Measurements from ENCODE around the gene TMCO4. TPM values are rescaled to one million over a fixed set of nuclear protein-coding genes. Genes with fewer than 3 reads are reported as not detected.

TMCO4 gene
- total and polyA plus RNA-seq, 9 donors = 1.7 to 3.7 (median 2.0) TPM

GRCh38 chr1:19723874-19724273 is 75.8 kb downstream of the TMCO4 start:
- Histone ChIP-seq H3K9me3 (replicated peaks; ENCODE audit: control insufficient read depth, low read depth, low read length) (no peaks in the 10 kb centered on the region), H3K27ac (ENCODE audit: low read length) (no peak overlapping the region), H3K27me3 (ENCODE audit: control insufficient read depth, insufficient read depth, low read length) (no peaks in the 10 kb centered on the region), H3K4me1 (ENCODE audit: control insufficient read depth, insufficient read depth, low read length) (no peaks in the 10 kb centered on the region), H3K4me3 (ENCODE audit: low read length) (no peak overlapping the region), H3K36me3 (ENCODE audit: control insufficient read depth, insufficient read depth, low read length) (no peaks in the 10 kb centered on the region)
- 0% methylated on average over 1 of the region's 4 CpGs for WGBS (ENCODE audit: insufficient coverage)
- DNase-seq = no peak

DNA sequence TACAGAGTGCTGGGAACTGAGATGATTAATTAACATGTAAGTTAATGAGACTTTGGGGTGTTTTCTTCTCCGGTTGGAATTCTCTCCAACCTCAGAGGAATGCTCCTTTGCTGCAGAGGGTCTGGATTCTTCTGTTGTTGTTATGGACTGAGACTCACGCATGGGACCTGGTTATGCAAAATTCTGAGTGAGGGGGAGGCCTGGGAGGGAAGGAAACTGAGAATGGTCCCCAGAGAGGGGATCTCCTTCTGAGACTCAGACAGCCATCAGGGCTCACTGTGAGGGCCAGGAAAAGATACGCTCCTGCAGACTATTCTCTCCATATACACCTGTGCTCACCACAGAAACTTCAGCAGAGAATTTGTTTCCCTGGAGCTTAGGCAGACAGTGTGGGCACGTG is 78.7 kb downstream of the TMCO4 start:
- H3K9me3 ChIP-seq (replicated peaks; ENCODE audit: control insufficient read depth, low read depth, low read length) = no peaks in the 10 kb centered on the region
- H3K36me3 ChIP-seq (ENCODE audit: control insufficient read depth, insufficient read depth, low read length) = no peaks in the 10 kb centered on the region
- no peak for DNase-seq
- H3K27me3 ChIP-seq (ENCODE audit: control insufficient read depth, insufficient read depth, low read length) = no peaks in the 10 kb centered on the region
- no peaks in the 10 kb centered on the region for H3K4me1 ChIP-seq (ENCODE audit: control insufficient read depth, insufficient read depth, low read length)
- no peak overlapping the region for H3K4me3 ChIP-seq (ENCODE audit: low read length)
- no peak overlapping the region for H3K27ac ChIP-seq (ENCODE audit: low read length)
- WGBS (ENCODE audit: insufficient coverage) = 38% methylated on average over 2 of the region's 4 CpGs

- no peak overlapping the region for H3K27ac ChIP-seq (ENCODE audit: low read length)
- WGBS (ENCODE audit: insufficient coverage) = no CpG with 5 or more reads among the region's 4 CpGs
- no peaks in the 10 kb centered on the region for H3K36me3 ChIP-seq (ENCODE audit: control insufficient read depth, insufficient read depth, low read length)
- no peak for DNase-seq
- no peaks in the 10 kb centered on the region for H3K27me3 ChIP-seq (ENCODE audit: control insufficient read depth, insufficient read depth, low read length)
- H3K4me1 ChIP-seq (ENCODE audit: control insufficient read depth, insufficient read depth, low read length) = no peaks in the 10 kb centered on the region
- no peak overlapping the region for H3K4me3 ChIP-seq (ENCODE audit: low read length)
- H3K9me3 ChIP-seq (replicated peaks; ENCODE audit: control insufficient read depth, low read depth, low read length) = no peaks in the 10 kb centered on the region
These were observed 79.5 kb downstream of the TMCO4 start for GRCh38 chr1:19720174-19720573.

- H3K27ac ChIP-seq (ENCODE audit: low read length) = no peak overlapping the region
- 70% methylated on average over 6 of the region's 6 CpGs for WGBS (ENCODE audit: insufficient coverage)
- H3K4me1 ChIP-seq (ENCODE audit: control insufficient read depth, insufficient read depth, low read length) = no peaks in the 10 kb centered on the region
- H3K9me3 ChIP-seq (replicated peaks; ENCODE audit: control insufficient read depth, low read depth, low read length) = no peaks in the 10 kb centered on the region
- H3K27me3 ChIP-seq (ENCODE audit: control insufficient read depth, insufficient read depth, low read length) = no peaks in the 10 kb centered on the region
- no peaks in the 10 kb centered on the region for H3K36me3 ChIP-seq (ENCODE audit: control insufficient read depth, insufficient read depth, low read length)
- H3K4me3 ChIP-seq (ENCODE audit: low read length) = no peak overlapping the region
- DNase-seq = no peak
These were observed 82.2 kb downstream of the TMCO4 start for GRCh38 chr1:19717467-19717866.

GRCh38 chr1:19715334-19716203 is 84.1 kb downstream of the TMCO4 start:
- Histone ChIP-seq H3K4me3 (ENCODE audit: low read length) (no peak overlapping the region), H3K4me1 (ENCODE audit: control insufficient read depth, insufficient read depth, low read length) (no peaks in the 10 kb centered on the region), H3K36me3 (ENCODE audit: control insufficient read depth, insufficient read depth, low read length) (no peaks in the 10 kb centered on the region), H3K27me3 (ENCODE audit: control insufficient read depth, insufficient read depth, low read length) (no peaks in the 10 kb centered on the region), H3K9me3 (replicated peaks; ENCODE audit: control insufficient read depth, low read depth, low read length) (no peaks in the 10 kb centered on the region), H3K27ac (ENCODE audit: low read length) (no peak overlapping the region)
- WGBS (ENCODE audit: insufficient coverage) = no CpG with 5 or more reads among the region's 12 CpGs
- DNase-seq = peak; percentile 84

- Histone ChIP-seq H3K36me3 (ENCODE audit: control insufficient read depth, insufficient read depth, low read length) (no peaks in the 10 kb centered on the region), H3K4me1 (ENCODE audit: control insufficient read depth, insufficient read depth, low read length) (no peaks in the 10 kb centered on the region)
- no CpG with 5 or more reads among the region's 4 CpGs for WGBS (ENCODE audit: insufficient coverage)
These were observed 86.8 kb downstream of the TMCO4 start for GRCh38 chr1:19712928-19713327.

DNA sequence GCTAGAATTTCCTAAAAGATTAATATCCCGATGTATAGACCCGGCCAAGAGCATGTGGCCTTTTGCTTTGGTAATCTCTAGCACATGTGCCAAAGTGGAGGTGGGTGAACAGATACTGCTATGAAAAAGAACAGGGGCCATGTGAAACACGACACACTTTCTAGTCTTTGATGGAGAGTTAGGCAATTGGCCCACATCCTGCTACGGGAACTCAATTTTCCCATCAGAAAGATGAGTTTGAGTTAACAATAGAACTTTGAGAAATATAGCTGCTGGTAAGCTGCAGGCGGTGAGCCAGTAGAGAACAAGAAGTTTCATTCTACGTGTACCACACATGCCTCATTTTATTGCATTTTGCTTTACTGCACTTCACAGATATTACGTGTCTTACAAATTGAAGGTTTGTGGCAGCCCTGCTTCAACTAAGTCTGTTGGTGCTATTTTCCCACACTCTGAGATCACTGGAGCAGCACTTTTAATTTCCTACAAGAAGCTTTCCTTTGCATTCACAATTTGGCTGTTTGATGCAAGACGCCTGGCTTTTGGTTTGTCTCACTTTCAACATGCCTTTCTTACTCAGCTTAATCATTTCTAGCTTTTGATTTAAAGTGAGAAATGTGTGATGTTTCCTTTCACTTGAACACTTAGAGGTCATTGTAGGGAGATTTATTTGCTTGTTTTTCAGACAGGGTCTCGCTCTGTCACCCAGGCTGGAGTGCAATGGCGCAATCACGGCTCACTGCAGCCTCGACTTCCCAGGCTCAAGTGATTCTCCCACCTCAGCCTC is 88.7 kb downstream of the TMCO4 start:
- DNase-seq = no peak
- no peak overlapping the region for H3K27ac ChIP-seq (ENCODE audit: low read length)
- H3K4me3 ChIP-seq (ENCODE audit: low read length) = no peak overlapping the region
- H3K4me1 ChIP-seq (ENCODE audit: control insufficient read depth, insufficient read depth, low read length) = no peaks in the 10 kb centered on the region
- no peaks in the 10 kb centered on the region for H3K9me3 ChIP-seq (replicated peaks; ENCODE audit: control insufficient read depth, low read depth, low read length)
- WGBS (ENCODE audit: insufficient coverage) = 30% methylated on average over 8 of the region's 12 CpGs
- no peaks in the 10 kb centered on the region for H3K36me3 ChIP-seq (ENCODE audit: control insufficient read depth, insufficient read depth, low read length)
- H3K27me3 ChIP-seq (ENCODE audit: control insufficient read depth, insufficient read depth, low read length) = no peaks in the 10 kb centered on the region

More at GRCh38 chr1:19712928-19713327, 86.8 kb downstream of the TMCO4 start:
- DNase-seq = no peak
- no peaks in the 10 kb centered on the region for H3K27me3 ChIP-seq (ENCODE audit: control insufficient read depth, insufficient read depth, low read length)
- no peak overlapping the region for H3K27ac ChIP-seq (ENCODE audit: low read length)
- no peaks in the 10 kb centered on the region for H3K9me3 ChIP-seq (replicated peaks; ENCODE audit: control insufficient read depth, low read depth, low read length)
- H3K4me3 ChIP-seq (ENCODE audit: low read length) = no peak overlapping the region

DNA sequence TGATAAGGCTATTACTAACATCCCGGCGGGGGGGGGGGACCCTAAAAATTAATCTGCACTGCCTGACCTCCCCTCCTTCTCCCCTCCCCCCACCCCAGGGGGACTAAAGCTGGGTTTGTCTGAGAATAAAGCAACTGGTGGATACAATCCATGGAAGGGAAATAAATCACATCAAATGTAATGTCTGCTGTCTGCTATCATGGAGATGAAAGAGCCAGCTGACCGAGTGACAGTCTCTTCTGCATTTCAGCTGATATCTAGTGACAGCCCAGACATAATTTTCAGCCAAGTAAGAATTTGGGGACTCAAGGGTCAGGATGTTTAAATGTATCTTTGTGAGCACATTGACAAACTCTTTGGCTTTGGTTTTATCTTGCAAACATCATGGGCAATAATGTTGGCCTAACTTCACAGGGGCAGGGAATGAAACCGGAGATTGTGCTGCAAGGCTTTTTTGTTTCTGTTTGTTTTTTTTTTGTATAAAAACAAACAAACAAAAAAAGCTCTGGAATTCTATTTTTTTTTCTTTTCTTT is 90.4 kb downstream of the TMCO4 start:
- DNase-seq = no peak
- Histone ChIP-seq H3K4me1 (ENCODE audit: control insufficient read depth, insufficient read depth, low read length) (peaks cover 4% of the 10 kb centered on the region), H3K4me3 (ENCODE audit: low read length) (no peak overlapping the region), H3K27me3 (ENCODE audit: control insufficient read depth, insufficient read depth, low read length) (no peaks in the 10 kb centered on the region), H3K36me3 (ENCODE audit: control insufficient read depth, insufficient read depth, low read length) (no peaks in the 10 kb centered on the region), H3K27ac (ENCODE audit: low read length) (no peak overlapping the region), H3K9me3 (replicated peaks; ENCODE audit: control insufficient read depth, low read depth, low read length) (no peaks in the 10 kb centered on the region)
- no CpG with 5 or more reads among the region's 4 CpGs for WGBS (ENCODE audit: insufficient coverage)

- H3K27me3 ChIP-seq (ENCODE audit: control insufficient read depth, insufficient read depth, low read length) = no peaks in the 10 kb centered on the region
- WGBS (ENCODE audit: insufficient coverage) = 84% methylated on average over 3 of the region's 8 CpGs
- H3K36me3 ChIP-seq (ENCODE audit: control insufficient read depth, insufficient read depth, low read length) = no peaks in the 10 kb centered on the region
- H3K4me3 ChIP-seq (ENCODE audit: low read length) = no peak overlapping the region
- no peaks in the 10 kb centered on the region for H3K9me3 ChIP-seq (replicated peaks; ENCODE audit: control insufficient read depth, low read depth, low read length)
- H3K27ac ChIP-seq (ENCODE audit: low read length) = no peak overlapping the region
- no peak for DNase-seq
- peaks cover 6% of the 10 kb centered on the region for H3K4me1 ChIP-seq (ENCODE audit: control insufficient read depth, insufficient read depth, low read length)
These were observed 91.1 kb downstream of the TMCO4 start for GRCh38 chr1:19708567-19709110.

- Histone ChIP-seq H3K27ac (ENCODE audit: low read length) (no peak overlapping the region), H3K9me3 (replicated peaks; ENCODE audit: control insufficient read depth, low read depth, low read length) (no peaks in the 10 kb centered on the region), H3K4me3 (ENCODE audit: low read length) (no peak overlapping the region), H3K4me1 (ENCODE audit: control insufficient read depth, insufficient read depth, low read length) (peaks cover 6% of the 10 kb centered on the region), H3K27me3 (ENCODE audit: control insufficient read depth, insufficient read depth, low read length) (no peaks in the 10 kb centered on the region), H3K36me3 (ENCODE audit: control insufficient read depth, insufficient read depth, low read length) (no peaks in the 10 kb centered on the region)
- WGBS (ENCODE audit: insufficient coverage) = no CpG with 5 or more reads among the region's 4 CpGs
- no peak for DNase-seq
These were observed 93.6 kb downstream of the TMCO4 start for GRCh38 chr1:19706136-19706535.

Data from muscle of leg (tissue), 11 donors.